ENCODE results near the gene HSPA12A. TPM values are rescaled to one million over a fixed set of nuclear protein-coding genes. Genes with fewer than 3 reads are reported as not detected.
"Not testable (repeated sequence)": the region's sequence is repeated elsewhere in the genome, so short reads cannot be mapped to it uniquely, and the experiment has no call there.

The HSPA12A gene
- total RNA-seq, 1 experiment from 2014 or later = 3.6 TPM

DNA sequence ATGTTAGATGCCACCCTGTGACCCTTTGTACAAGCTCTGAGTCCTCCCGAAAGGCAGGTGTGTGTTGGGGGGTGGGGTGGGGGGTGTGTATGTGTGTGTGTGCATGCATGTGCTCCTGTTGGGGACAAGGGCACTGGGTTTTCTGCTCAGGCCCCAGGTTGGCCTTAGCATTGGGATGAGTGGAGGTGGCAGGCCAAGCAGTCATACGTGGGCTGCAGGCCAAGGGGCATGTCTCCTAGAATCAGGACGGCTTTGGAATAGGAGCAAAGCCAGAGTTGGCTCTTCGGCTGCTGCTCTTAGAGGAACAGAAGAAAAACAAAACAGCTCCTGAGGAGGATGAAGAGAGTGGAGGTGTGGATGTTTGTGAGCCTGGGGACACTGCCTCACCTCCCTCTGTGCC is 26.0 kb downstream of the HSPA12A start:
- no peak for DNase-seq (ENCODE audit: low read depth)

GRCh38 chr10:116715839-116716377 is 26.5 kb downstream of the HSPA12A start:
- DNase-seq (ENCODE audit: low read depth) = no peak

DNA sequence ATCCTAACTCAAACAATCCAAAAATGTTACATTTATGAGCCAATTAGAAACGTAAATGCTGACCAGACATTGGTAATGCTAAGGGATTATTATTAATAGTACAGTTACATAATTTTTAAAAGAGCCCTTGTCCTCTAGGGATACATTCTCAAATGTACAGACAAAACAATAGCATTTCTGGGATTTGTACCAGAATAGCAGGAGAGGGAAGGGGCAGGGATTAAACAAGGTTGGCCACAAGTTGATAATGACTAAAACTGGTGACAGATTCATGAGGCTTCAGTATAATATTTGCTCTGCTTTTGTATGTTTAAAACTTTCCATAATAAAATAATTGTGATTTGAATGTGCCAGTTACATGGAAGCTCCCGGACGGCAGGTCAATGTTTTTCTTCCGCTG is 27.0 kb downstream of the HSPA12A start:
- no peak for DNase-seq (ENCODE audit: low read depth)

- DNase-seq (ENCODE audit: low read depth) = no peak
These were observed 28.5 kb downstream of the HSPA12A start for GRCh38 chr10:116713846-116714245.

DNA sequence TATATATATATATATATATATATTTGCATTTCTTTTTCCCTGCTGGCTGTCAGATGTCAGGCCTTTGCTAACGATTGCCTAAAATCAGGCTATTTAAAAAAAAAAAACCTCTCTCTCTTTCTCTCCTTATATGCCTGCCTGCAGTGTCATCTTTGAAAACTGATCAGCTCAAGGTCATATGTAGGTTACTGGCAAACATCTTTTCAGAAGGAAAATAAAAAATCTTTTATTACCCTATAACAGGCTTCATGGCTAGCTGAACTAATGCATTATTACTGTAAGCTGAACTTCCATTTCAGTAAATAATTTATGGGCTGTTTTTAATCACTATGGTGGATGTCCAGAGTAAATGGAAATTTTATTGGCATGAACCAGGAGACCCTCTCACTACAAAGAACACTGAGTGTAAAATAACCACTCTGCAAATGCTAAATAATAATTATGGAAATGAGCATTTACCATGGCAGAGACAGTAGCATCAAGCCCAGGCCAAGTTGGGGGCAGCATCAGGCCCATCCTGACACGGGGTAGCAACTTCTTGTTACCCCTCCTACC is 29.3 kb downstream of the HSPA12A start:
- DNase-seq (ENCODE audit: low read depth) = no peak

DNA sequence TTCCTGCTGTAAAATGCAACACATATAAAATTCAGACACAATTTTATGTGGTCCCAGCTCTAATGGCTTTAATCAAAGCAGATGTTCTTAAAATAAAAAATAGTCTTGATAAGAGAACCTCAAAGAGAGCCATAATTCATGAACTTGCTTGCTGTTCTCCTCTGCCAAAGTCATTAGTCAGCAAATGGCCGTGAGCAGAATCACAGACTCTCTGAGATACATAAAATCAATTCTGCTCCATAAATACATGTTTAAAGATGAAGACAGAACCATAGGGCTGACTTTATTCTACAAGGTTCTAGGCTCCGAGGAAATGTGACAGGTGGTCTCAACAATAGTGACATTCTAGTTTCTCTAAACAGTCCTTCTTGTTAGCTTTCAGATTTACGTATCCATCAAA is 29.8 kb downstream of the HSPA12A start:
- no peak for DNase-seq (ENCODE audit: low read depth)

DNA sequence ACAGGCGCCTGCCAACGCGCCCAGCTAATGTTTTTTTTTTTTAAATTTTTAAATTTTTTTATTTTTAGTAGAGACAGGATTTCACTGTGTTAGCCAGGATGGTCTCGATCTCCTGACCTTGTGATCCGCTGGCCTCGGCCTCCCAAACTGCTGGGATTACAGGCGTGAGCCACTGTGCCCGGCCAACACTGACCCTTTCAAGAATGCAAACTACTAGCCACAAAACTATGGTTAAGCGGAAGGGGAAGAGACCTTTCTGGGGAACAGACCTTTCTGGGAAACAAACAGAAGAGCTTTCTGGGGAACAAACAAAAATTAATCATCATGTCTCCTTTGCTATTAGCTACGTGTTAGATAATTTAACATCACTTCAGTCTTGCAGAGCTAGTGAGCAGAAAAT is 30.6 kb downstream of the HSPA12A start:
- DNase-seq (ENCODE audit: low read depth) = not testable (repeated sequence)

GRCh38 chr10:116710076-116710475 is 32.3 kb downstream of the HSPA12A start:
- DNase-seq (ENCODE audit: low read depth) = no peak

DNA sequence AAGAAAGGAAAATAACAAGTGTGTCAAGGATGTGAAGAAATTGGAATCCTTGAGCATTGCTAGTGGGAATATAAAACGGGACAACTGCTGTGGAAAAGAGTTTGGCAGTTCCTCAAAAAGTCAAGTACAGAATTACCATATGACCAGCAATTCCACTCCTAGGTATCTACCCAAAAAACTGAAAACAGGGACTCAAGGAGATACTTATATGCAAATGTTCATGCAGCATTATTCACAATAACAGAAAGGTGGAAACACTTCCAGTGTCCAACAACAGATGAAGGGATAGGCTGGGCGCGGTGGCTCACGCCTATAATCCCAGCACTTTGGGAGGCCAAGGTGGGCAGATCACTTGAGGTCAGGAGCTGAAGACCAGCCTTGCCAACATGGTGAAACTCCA is 33.5 kb downstream of the HSPA12A start:
- DNase-seq (ENCODE audit: low read depth) = no peak

DNA sequence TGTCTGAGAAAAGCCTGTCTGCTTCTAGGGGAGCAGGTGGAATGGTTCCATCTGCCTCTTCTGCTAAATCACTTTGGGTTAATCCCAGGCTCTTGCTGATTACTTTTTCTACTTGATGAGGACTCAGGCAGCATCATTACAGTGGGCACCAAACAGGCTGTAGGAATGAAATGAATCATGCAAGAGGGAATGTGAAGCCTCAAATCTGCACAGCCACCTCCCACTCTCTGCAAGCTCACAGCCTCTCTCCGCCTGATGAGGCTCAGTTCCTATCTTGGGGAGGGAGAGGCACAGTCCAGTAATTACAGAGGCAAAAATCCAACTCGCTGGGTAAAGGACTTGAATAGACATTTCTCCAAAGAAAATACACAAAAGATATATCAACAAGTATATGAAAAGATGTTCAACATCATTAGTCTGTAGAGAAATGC is 34.0 kb downstream of the HSPA12A start:
- peak; percentile 30 for DNase-seq (ENCODE audit: low read depth)

DNA sequence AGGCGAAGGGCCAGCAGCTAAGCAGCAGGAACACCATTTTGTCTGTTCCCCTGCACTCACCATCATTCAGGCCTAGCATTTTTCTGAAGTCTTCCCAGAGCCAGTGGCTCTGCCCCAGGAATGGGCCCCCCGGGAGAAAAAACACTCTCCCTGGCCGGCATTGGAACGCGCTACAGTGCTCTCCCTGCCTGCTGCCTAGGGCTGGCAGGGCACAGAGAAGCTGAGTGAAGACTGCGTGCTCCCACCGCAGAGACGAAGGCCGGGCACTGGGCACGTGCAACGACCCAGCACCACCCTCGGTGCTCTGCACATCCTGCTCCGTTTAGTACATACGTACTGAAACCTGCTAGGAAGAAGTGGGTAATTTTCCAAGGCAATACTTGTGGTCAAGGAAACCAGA is 34.4 kb downstream of the HSPA12A start:
- no peak for DNase-seq (ENCODE audit: low read depth)

DNA sequence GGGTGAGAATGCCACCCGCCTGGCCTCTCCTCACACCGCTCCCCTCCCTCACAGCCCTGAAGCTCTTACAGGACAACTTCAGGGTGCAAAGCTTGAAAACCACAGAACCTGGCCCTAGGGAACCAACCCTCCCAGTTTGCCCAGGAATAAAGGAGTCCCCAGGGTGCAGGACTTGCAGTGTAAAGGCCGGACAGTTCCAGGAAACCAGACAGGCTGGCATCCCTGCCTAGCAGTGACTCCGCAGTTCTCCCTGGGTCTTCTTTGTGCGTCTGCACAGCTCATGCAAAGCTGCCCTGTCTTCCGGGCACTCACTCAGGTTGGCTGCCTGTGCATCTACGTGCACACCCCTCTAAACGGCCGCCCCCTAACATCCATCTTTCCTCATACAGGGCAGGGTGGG is 36.1 kb downstream of the HSPA12A start:
- no peak for DNase-seq (ENCODE audit: low read depth)

DNA sequence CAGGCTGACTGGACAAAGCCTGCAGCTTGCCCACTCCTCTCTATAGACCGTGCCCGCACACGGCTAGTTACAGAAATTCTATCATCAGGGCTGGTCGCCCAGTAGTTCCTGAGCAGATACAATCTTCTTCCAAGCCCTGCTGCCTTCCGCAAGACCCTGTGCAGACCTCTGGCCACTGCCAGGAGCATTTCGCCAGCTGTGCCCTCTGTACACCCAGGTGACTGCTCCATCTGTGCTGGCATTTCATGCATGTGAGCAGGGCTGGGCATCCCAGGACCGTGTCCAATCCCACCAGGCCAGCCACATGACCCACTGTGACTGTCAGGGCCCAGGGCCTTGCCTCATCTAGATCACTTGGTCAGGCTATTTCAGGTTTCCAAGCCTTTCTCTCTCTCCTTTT is 36.9 kb downstream of the HSPA12A start:
- DNase-seq (ENCODE audit: low read depth) = no peak

DNA sequence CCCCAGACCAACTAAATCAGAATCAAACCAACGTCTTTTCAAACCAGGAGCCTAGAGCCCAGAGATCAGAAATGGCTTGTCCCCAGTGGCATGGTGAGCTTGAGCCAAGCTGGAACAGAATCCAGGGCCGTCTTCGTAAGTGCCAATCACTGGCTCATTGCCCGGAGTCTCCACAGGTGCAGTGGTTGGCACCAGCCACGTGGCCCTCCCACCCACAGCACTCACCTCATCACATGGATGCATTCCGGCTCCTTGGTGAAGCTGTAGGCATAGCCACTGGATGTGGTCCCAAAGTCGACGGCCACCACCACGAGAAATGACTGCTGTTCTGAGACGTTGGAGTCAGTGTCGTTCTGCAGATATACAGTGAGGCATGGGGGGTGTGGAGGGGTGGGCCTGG is 37.4 kb downstream of the HSPA12A start:
- no peak for DNase-seq (ENCODE audit: low read depth)

DNA sequence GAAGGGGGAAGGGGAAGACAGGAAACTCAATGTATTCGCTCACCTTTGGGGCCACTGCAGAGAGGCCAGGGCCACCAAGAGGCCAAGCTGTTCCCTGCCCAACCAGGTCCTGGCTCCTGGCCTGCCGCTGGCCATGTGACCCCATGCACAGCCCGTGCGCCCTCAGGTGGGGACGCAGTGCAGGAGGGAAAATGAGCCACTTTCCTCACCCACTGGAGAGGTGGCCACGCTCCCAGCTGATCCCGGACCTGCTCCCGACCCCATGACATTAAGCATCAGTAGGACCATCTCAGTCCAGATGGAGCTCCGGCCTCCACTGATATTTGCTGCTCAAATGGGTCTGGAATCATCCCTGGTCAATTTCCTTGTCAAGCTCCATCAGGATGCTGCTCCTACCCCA is 40.2 kb downstream of the HSPA12A start:
- no peak for DNase-seq (ENCODE audit: low read depth)

- no peak for DNase-seq (ENCODE audit: low read depth)
These were observed 42.8 kb downstream of the HSPA12A start for GRCh38 chr10:116699471-116700150.

DNA sequence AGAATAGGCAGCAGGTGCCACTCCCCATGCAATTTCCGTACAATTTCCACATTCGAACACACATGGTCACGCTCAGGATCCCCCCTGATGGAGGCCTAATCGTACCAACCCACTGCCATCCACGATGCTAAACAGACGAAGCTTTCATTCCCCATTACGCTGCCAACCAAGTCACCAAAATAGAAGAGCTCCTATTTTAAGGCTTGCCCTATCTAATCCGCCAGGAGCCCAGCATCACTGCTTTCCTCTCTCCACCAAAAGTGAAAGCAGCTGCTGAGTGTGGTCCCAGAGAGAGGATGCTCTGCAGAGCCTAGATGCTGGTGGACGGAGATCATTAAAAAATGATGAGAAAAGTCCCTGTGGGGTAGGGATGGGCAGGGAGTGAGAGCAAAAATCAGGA is 43.3 kb downstream of the HSPA12A start:
- DNase-seq (ENCODE audit: low read depth) = no peak

DNA sequence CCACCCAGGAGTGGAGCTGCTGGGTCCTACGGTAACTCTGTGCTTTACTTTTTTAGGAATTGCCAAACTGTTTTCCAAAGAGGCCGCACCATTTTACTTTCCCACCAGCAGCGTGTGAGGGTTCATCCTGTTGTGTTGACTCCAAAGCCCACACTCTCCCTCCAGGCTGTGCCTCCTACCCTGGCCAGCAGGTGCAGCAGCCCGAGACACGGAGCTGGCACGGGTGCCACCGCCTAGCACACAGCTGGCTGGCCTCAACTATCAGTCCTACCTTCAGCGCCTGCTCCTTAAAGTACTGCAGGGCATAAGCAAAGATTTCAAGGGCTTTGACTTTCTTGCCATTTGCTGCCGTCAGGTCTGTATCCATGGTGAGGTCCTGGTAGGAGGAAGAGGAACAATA is 44.0 kb downstream of the HSPA12A start:
- DNase-seq (ENCODE audit: low read depth) = no peak

DNA sequence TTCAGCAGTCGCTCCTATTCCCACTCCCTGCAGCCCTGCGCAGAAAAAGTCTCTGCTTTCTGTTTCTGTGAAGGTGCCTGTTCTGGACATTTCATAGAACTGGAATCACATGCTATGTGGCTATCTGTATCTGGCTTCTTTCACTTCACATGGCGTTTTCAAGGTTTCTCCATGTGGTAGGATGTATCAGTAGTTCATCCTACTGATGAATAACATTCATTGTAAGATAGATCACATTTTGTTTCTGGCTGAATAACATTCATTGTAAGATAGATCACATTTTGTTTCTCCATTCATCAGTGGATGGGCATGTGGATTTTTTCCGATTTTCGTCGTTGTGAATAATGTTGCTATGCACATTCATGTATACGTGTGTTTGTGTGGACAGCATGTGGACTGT is 44.5 kb downstream of the HSPA12A start:
- no peak for DNase-seq (ENCODE audit: low read depth)

- DNase-seq (ENCODE audit: low read depth) = no peak
These were observed 45.4 kb downstream of the HSPA12A start for GRCh38 chr10:116696919-116697318.

DNA sequence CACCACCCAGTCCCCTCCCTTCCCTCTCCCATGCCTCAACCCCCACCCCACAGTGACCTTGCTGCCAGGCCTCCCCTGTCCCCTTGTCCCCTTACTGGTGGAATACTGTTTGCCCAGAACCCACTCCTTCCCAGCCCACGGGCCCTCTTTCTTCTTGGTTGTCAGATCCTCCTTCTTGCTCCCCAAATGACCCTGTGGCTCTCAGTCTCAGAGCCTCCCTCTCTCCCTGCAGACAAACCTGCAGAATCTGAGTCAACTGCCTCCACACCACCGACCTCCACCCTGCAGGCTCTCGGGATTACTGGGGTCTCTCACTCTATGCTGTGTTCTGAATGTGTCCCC is 47.5 kb downstream of the HSPA12A start:
- DNase-seq (ENCODE audit: low read depth) = no peak

GRCh38 chr10:116694243-116694926 is 48.0 kb downstream of the HSPA12A start:
- DNase-seq (ENCODE audit: low read depth) = no peak

DNA sequence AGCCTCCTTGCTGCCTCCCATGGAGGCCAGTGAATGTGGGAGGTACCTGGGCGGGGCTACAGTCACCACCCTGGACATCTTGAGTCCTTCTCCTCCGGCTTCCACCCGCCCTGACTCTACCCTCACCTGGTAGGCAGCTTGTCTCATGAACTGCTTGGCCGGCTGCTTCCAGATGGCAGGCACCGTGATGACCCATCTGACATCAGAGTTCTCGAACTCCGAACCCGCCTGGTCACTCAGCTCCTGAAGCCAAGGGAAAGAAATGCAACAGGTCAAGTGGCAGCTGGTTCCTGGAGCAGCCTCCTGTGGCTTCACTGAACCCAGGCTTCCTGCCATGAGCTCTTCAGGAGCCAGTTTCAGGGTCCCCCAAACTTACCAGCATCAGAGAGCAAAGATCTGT is 50.1 kb downstream of the HSPA12A start:
- DNase-seq (ENCODE audit: low read depth) = no peak
